Fibroblast of villous mesenchyme (primary cell): Measurements from ENCODE around the gene KIF3B. TPM values are rescaled to one million over a fixed set of nuclear protein-coding genes. Genes with fewer than 3 reads are reported as not detected.
"Not testable (repeated sequence)": the region's sequence is repeated elsewhere in the genome, so short reads cannot be mapped to it uniquely, and the experiment has no call there.

Experiments
- DNase-seq: peaks from one replicate; pipeline ENCODE4 v3.0.0-alpha.2; 2010; ENCODE audit warnings: low read depth
- H3K4me3 ChIP-seq: 2 replicates; pipeline ENCODE4 v1.5.1; 2011; ENCODE audit warnings: low read depth, mild to moderate bottlenecking, low read length
- total RNA-seq: library from RNA; depleted of rRNA; stranded (reverse); fragments of >200 nt; gene quantifications from 2 replicates; pipeline ENCODE4 v1.2.3, GENCODE V29; 2012
- TF ChIP-seq, protein P1 (sequence below): IDR thresholded peaks from 2 replicates; pipeline ENCODE4 v1.5.1; 2012; ENCODE audit warnings: low read depth, mild to moderate bottlenecking, low read length; ENCODE audit not compliant: insufficient read depth

The KIF3B gene
- total RNA-seq, 1 donor, result 24.2 TPM

DNA sequence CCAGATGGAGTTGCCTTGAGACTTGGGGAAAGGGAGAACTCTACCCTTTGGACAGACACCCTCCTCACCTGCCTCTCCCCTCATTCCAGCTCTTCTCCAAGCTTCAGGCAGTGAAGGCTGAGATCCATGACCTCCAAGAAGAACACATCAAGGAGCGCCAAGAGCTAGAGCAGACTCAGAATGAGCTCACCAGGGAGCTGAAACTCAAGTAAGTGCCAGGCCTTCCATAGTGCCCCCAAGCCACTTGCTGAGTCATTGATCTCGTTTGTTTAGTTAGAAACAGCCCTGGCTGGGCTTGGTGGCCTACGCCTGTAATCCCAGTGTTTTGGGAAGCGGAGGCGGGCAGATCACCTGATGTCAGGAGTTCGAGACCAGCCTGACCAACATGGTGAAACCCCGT is 39.2 kb downstream of the KIF3B start:
- DNase-seq, result no peak
- TF ChIP-seq, protein P1, sequence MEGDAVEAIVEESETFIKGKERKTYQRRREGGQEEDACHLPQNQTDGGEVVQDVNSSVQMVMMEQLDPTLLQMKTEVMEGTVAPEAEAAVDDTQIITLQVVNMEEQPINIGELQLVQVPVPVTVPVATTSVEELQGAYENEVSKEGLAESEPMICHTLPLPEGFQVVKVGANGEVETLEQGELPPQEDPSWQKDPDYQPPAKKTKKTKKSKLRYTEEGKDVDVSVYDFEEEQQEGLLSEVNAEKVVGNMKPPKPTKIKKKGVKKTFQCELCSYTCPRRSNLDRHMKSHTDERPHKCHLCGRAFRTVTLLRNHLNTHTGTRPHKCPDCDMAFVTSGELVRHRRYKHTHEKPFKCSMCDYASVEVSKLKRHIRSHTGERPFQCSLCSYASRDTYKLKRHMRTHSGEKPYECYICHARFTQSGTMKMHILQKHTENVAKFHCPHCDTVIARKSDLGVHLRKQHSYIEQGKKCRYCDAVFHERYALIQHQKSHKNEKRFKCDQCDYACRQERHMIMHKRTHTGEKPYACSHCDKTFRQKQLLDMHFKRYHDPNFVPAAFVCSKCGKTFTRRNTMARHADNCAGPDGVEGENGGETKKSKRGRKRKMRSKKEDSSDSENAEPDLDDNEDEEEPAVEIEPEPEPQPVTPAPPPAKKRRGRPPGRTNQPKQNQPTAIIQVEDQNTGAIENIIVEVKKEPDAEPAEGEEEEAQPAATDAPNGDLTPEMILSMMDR, result no peak

DNA sequence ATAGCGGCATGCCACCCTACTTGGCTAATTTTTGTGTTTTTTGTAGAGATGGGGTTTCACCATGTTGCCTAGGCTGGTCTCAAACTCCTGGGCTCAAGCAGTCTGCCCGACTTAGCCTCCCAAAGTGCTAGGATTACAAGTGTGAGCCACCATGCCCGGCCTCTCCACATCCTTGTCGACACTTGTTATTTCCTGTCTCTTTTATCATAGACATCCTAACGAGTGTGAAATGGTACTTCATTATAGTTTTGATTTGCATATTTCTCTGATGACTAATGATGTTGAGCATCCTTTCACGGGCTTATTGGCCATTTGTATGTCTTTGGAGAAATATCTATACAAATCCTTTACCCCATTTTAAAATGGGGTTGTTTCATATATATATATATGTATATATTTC is 41.6 kb downstream of the KIF3B start:
- DNase-seq, result no peak
- TF ChIP-seq, protein P1, result no peak
- no peak overlapping the region for H3K4me3 ChIP-seq

More for the DNA sequence above, 39.2 kb downstream of the KIF3B start:
- H3K4me3 ChIP-seq, result no peak overlapping the region

DNA sequence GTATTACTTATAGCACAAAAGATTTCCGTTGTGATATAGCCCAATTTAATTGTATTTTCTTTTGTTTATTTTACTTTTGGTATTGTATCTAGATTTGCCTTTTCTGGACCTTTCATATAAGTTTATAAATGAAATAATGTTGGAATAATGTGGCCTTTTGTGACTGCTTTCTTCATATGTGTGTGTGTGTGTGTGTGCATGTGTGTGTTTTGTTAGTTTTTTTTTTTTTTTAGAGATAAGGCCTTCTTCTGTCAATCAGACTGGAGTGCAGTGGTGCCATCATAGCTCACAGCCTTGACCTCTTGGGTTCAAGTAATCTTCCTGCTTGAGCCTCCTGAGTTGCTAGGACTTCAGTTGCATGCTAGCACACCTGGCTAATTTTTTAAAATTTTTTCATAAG is 42.9 kb downstream of the KIF3B start:
- TF ChIP-seq, protein P1, result no peak
- no peak overlapping the region for H3K4me3 ChIP-seq
- DNase-seq, result no peak

DNA sequence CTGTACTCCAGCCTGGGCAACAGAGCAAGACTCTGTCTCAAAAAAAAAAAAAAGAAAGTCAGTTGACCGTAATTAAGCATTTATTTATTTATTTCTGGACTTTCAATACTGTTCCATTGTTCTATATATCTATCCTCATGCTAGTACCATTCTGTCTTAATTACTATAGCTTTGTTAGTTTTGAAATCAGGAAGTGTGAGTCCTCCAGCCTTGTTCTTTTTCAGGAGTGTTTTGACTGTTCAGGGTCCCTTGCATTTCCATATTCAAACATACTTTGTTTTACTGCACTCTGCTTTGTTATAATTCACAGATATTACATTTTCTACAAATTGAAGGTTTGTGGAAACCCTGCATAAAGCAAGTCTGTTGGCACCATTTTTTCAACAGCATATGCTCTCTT is 43.9 kb downstream of the KIF3B start:
- H3K4me3 ChIP-seq, result no peak overlapping the region
- TF ChIP-seq, protein P1, result no peak
- no peak for DNase-seq

DNA sequence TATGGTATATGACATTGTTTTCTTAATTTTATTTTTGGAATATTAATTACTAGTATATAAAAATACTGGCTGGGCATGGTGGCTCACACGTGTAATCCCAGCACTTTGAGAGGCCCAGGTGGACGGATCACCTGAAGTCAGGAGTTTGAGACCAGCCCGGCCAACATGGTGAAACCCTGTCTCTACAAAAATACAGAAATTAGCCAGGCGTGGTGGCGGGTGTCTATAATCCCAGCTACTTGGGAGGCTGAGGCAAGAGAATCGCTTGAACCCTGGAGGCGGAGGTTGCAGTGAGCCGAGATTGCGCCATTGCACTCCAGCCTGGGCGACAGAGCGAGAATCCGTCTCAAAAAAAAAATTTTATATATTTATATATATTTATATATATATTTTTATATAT is 44.8 kb downstream of the KIF3B start:
- DNase-seq, H3K4me3 ChIP-seq: not testable (repeated sequence)

DNA sequence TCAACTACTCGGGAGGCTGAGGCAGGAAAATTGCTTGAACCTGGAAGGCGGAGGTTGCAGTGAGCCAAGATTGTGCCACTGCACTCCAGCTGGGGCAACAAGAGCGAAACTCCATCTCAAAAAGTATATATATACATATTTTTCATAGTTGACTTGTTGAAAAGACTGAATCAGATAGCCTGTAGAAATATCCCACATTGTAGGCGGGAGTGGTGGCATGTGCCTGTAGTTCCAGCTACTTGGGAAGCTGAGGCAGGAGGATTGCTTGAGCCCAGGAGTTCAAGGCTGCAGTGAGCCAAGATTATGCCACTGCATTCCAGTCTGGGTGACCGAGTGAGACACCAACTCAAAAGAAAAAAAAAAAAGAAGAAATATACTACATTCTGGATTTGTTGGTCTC is 46.3 kb downstream of the KIF3B start:
- not testable (repeated sequence) for DNase-seq, H3K4me3 ChIP-seq

DNA sequence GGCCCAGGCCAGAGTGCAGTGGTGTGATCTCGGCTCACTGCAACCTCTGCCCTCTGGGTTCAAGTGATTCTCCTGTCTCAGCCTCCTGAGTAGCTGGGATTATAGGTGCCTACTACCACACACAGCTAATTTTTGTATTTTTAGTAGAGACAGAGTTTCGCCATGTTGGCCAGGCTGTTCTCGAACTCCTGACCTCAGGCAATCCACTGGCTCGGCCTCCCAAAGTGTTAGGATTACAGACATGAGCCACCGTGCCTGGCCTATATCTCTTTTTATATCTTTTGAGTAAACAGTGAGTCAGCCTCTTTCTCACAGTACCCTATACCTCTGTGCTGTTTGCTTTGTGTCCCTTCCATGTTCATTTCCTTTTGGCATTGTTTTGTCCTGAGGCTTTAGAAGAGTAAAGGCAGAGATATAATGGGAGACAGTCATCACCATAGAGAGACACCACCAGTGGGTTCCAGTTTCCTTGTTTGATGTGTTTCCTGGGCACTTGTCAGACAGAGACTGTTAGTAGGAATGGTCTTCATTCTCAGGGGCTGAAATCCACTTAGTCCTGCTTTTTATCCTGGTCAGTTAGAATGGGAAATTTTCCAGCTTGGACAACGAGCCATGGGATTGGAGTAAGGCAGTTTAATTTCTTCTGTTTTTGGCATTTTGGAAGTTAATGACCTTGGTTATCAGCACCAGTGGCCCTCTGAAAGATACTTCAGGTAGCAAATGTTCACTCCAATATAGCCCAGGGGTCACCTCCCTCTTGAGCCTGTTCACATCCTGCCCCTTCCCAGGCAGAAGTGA is 48.5 kb downstream of the KIF3B start:
- no peak overlapping the region for H3K4me3 ChIP-seq
- TF ChIP-seq, protein P1, result no peak
- DNase-seq, result peak; percentile 82

DNA sequence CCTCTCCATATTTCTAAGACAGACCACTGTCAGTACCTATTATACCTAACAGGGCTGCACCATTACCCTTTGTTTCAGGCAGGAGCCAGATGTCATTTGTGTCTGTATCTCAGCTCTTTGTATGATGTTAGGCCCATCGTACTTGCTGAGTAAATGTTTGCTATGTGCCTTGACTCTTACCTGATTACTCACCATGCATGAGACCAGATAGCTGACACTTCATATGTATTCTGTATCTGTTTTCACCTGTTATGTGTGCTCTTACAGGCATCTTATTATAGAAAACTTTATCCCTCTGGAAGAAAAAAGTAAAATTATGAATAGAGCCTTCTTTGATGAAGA is 49.0 kb downstream of the KIF3B start:
- no peak overlapping the region for H3K4me3 ChIP-seq
- no peak for DNase-seq
- TF ChIP-seq, protein P1, result no peak
